Type B pancreatic cell (in vitro differentiated cells): Measurements from ENCODE around the gene METTL15. TPM values are rescaled to one million over a fixed set of nuclear protein-coding genes. Genes with fewer than 3 reads are reported as not detected.
"Not testable (repeated sequence)": the region's sequence is repeated elsewhere in the genome, so short reads cannot be mapped to it uniquely, and the experiment has no call there.

Experiments
- DNase-seq: peaks from one replicate; pipeline ENCODE4 v3.0.0; 2021; ENCODE audit warnings: mixed read lengths; ENCODE audit not compliant: unreplicated experiment; ENCODE audit errors: extremely low spot score
- H3K27ac Mint-ChIP-seq: 2 replicates; pipeline ENCODE4 v1.8.0; 2021; ENCODE audit warnings: mild to moderate bottlenecking, mixed read lengths
- H3K27me3 Mint-ChIP-seq: 2 replicates; pipeline ENCODE4 v1.8.0; 2021; ENCODE audit warnings: mixed read lengths
- H3K36me3 Mint-ChIP-seq: 2 replicates; pipeline ENCODE4 v1.8.0; 2021; ENCODE audit warnings: mixed read lengths
- H3K4me1 Mint-ChIP-seq: one replicate; pipeline ENCODE4 v1.8.0; 2021; ENCODE audit warnings: mixed read lengths; ENCODE audit not compliant: unreplicated experiment
- H3K4me3 Mint-ChIP-seq: 2 replicates; pipeline ENCODE4 v1.8.0; 2021; ENCODE audit warnings: mild to moderate bottlenecking, mixed read lengths
- H3K9me3 Mint-ChIP-seq: 2 replicates; pipeline ENCODE4 v1.8.0; 2021; ENCODE audit warnings: mixed read lengths
- CTCF ChIP-seq: fragments of 200-600 bp; sonication (generic); conservative IDR thresholded peaks from 2 replicates; pipeline ENCODE4 v1.5.0; 2021; ENCODE audit warnings: antibody characterized with exemption, mild to moderate bottlenecking
- total RNA-seq: library from RNA; stranded (reverse); gene quantifications from 2 replicates; pipeline ENCODE4 v1.2.1, GENCODE V29; 2021; ENCODE audit warnings: low replicate concordance

The METTL15 gene
- total RNA-seq, 1 donor from 2014 or later, result 13.4 TPM

DNA sequence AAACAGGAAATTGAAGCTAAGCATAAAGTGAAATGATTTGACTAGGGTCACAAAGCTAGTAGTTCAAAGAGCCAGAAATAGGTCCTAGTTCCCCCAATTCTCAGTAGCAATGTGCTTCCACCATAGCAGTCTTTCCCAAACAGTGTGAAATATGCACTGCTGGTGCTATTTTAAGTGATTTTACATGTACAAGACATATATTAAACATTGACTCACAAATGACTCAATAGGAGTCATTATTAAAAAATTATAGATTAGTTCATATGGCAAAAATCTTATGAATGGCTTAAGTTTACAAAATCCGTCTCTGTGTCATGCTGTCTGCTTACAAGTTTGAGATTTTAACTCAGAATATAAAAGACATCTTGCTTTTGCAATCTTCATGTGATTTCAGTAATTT is 21.6 kb upstream of the METTL15 start:
- no peaks in the 10 kb centered on the region for H3K9me3 Mint-ChIP-seq
- H3K27ac Mint-ChIP-seq, result no peak overlapping the region
- H3K4me1 Mint-ChIP-seq, result no peaks in the 10 kb centered on the region
- DNase-seq, result no peak
- H3K27me3 Mint-ChIP-seq, result no peaks in the 10 kb centered on the region
- H3K36me3 Mint-ChIP-seq, result peaks cover 18% of the 10 kb centered on the region
- H3K4me3 Mint-ChIP-seq, result no peak overlapping the region
- no peak for TF ChIP-seq CTCF

- H3K36me3 Mint-ChIP-seq, result peaks cover 18% of the 10 kb centered on the region
- H3K27ac Mint-ChIP-seq, H3K27me3 Mint-ChIP-seq: not testable (repeated sequence)
These were observed 21.0 kb upstream of the METTL15 start for GRCh38 chr11:28087192-28087591.

DNA sequence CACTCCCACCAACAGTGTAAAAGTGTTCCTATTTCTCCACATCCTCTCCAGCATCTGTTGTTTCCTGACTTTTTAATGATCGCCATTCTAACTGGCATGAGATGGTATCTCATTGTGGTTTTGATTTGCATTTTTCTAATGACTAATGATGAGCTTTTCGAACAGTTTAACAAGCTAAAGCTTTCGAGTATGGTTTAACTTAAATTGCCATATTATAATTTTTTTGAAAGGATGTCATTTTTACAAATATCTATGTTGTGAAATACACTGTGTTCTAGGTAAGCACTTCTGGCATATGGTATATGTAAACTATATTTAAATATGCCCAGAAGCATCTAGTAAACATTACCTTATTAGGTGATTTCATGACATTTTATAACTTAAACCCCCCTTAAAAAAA is 20.5 kb upstream of the METTL15 start:
- DNase-seq, H3K9me3 Mint-ChIP-seq, H3K27ac Mint-ChIP-seq, H3K4me1 Mint-ChIP-seq, H3K27me3 Mint-ChIP-seq, H3K4me3 Mint-ChIP-seq: not testable (repeated sequence)
- H3K36me3 Mint-ChIP-seq, result peaks cover 18% of the 10 kb centered on the region

More at GRCh38 chr11:28087192-28087591, 21.0 kb upstream of the METTL15 start:
- not testable (repeated sequence) for H3K4me1 Mint-ChIP-seq, H3K9me3 Mint-ChIP-seq, DNase-seq, H3K4me3 Mint-ChIP-seq

DNA sequence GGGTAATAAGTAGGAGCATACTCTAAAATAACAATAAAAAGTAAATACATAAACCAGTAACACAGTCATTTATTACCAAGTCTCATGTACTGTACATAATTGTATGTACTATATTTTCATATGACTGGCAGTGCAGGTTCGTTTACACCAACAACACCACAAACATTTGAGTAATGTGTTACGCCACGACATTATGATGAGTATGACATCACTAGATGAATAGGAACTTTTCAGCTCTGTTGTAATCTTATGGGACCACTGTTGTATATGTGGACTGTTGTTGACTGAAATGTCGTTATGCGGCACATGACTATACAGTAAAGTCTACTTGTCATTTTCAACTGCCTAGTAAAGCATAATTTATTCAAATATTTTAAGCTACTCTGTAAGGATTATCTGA is 18.8 kb upstream of the METTL15 start:
- no peaks in the 10 kb centered on the region for H3K9me3 Mint-ChIP-seq
- no peak overlapping the region for H3K4me3 Mint-ChIP-seq
- DNase-seq, result no peak
- H3K27ac Mint-ChIP-seq, result no peak overlapping the region
- no peak for TF ChIP-seq CTCF
- peaks cover 18% of the 10 kb centered on the region for H3K36me3 Mint-ChIP-seq
- H3K27me3 Mint-ChIP-seq, result no peaks in the 10 kb centered on the region
- no peaks in the 10 kb centered on the region for H3K4me1 Mint-ChIP-seq

DNA sequence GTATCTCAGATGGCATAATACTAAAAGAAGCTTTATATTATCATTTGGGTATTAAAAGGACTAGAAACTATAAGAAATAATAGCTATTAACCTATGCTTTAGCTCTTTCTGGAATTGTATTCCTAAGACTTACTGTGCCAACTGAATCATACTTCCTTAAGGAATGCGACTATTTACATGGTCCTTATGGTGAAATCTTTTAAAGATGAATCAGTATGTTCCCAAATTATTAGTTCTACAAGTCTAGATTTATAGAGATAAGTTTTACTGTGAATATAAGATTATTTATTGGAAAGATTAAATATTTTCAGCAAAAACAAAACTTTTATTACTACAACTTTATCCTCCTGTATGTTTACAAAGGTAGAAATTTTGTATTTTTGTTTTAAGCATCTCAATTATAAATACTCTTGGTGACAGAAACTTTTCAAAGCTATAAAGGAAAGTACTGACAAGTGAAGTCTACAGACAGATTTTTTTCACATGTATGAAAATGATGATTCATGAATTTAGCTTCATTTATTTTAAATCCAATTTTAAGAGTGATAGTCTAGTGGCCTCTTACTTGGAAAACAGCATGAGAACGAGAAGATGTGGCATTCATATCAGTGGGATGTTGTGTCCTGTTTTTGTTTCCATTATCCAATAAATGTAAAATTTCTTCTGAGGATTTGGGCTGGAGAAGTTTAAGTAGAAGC is 18.0 kb upstream of the METTL15 start:
- no peak for DNase-seq
- Mint-ChIP-seq H3K27ac (no peak overlapping the region), H3K4me3 (no peak overlapping the region), H3K4me1 (no peaks in the 10 kb centered on the region), H3K9me3 (no peaks in the 10 kb centered on the region), H3K36me3 (peaks cover 17% of the 10 kb centered on the region), H3K27me3 (no peaks in the 10 kb centered on the region)
- no peak for TF ChIP-seq CTCF

DNA sequence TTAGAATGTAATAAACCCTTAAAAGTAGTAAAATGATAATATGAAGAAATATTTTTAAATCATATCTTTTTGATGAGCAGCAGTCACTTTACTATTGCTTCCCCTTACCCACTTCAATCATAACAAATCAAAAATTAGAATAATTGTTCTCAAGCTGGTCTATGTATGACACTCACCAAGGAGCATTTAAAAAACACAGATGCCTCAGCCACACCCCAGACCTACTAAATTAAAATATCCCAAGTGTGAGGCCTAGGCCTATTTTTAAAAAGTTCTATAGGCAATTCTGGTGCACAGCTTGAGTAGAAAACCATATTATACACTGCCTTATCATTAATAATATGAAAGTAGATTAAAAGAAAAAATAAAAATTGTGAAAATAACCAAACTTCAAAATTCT is 15.4 kb upstream of the METTL15 start:
- H3K4me3 Mint-ChIP-seq, result no peak overlapping the region
- H3K27me3 Mint-ChIP-seq, result no peaks in the 10 kb centered on the region
- no peak for DNase-seq
- TF ChIP-seq CTCF, result no peak
- H3K27ac Mint-ChIP-seq, result no peak overlapping the region
- H3K4me1 Mint-ChIP-seq, result no peaks in the 10 kb centered on the region
- peaks cover 18% of the 10 kb centered on the region for H3K36me3 Mint-ChIP-seq
- no peaks in the 10 kb centered on the region for H3K9me3 Mint-ChIP-seq

- TF ChIP-seq CTCF, result no peak
- no peaks in the 10 kb centered on the region for H3K27me3 Mint-ChIP-seq
- no peak overlapping the region for H3K4me3 Mint-ChIP-seq
- H3K9me3 Mint-ChIP-seq, result no peaks in the 10 kb centered on the region
- H3K27ac Mint-ChIP-seq, result no peak overlapping the region
- DNase-seq, result no peak
- peaks cover 17% of the 10 kb centered on the region for H3K36me3 Mint-ChIP-seq
- H3K4me1 Mint-ChIP-seq, result peaks cover 11% of the 10 kb centered on the region
These were observed 9.9 kb upstream of the METTL15 start for GRCh38 chr11:28098257-28098656.
